ENCODE measurements around the gene MINDY2. TPM values are rescaled to one million over a fixed set of nuclear protein-coding genes. Genes with fewer than 3 reads are reported as not detected.

Gene MINDY2
- total RNA-seq, 1 donor from 2014 or later = 40.5 TPM

DNA sequence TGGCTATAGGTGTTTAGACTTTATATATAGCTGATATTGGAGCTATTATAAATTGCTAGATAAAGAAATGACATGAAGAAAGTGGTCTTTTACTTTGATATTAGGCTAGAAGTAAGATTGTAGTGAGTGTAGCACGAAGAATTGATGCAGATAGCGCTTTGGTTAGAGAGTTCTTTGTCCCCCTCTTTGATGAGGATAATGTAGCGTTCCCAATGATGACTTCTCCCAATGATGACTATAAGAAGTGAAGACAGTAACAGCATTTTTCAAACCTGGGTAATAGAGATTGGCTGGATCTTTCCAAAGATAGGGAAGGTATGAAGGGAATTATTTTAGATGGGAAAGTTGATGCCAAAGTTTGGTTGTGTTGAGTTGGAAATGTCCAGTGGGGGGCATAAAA, 4.3 kb downstream of the MINDY2 start:
- H3K27ac ChIP-seq (replicated peaks) = no peak overlapping the region
- DNase-seq = no peak
- H3K36me3 ChIP-seq = no peaks in the 10 kb centered on the region
- H3K4me1 ChIP-seq = peaks cover 83% of the 10 kb centered on the region
- H3K9me3 ChIP-seq (replicated peaks) = no peaks in the 10 kb centered on the region
- no peaks in the 10 kb centered on the region for H3K27me3 ChIP-seq (ENCODE audit: low read depth)
- intact Hi-C loops (cut with micrococcal nuclease) = no loop called here
- peak overlapping the region; percentile 99 for H3K4me3 ChIP-seq
- TF ChIP-seq, protein P1, sequence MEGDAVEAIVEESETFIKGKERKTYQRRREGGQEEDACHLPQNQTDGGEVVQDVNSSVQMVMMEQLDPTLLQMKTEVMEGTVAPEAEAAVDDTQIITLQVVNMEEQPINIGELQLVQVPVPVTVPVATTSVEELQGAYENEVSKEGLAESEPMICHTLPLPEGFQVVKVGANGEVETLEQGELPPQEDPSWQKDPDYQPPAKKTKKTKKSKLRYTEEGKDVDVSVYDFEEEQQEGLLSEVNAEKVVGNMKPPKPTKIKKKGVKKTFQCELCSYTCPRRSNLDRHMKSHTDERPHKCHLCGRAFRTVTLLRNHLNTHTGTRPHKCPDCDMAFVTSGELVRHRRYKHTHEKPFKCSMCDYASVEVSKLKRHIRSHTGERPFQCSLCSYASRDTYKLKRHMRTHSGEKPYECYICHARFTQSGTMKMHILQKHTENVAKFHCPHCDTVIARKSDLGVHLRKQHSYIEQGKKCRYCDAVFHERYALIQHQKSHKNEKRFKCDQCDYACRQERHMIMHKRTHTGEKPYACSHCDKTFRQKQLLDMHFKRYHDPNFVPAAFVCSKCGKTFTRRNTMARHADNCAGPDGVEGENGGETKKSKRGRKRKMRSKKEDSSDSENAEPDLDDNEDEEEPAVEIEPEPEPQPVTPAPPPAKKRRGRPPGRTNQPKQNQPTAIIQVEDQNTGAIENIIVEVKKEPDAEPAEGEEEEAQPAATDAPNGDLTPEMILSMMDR (IDR thresholded peaks at IDR 0.05; ENCODE audit: borderline replicate concordance) = no peak

DNA sequence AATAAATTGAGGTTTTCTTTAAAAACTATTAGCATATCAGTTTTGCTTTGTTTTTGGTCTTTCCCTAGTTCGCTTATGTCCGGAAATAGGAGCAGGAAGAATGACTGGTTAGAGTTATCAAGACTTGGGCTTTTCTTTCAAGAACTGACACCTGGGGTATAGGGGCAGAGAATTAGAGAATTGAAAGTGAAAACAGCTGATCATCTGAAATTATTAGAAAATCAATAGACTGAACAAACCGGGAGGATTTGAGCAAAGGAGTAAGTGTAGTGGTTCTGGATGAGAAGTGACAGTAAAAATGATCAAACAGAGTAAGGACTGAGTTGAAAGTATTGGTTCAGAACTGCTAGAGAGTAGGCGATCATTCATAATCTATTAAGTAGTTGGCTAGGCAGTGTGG, 6.0 kb downstream of the MINDY2 start:
- TF ChIP-seq, protein P1 (IDR thresholded peaks at IDR 0.05; ENCODE audit: borderline replicate concordance) = no peak
- intact Hi-C loops (cut with micrococcal nuclease) = no loop called here
- no peak overlapping the region for H3K4me3 ChIP-seq
- no peaks in the 10 kb centered on the region for H3K27me3 ChIP-seq (ENCODE audit: low read depth)
- H3K27ac ChIP-seq (replicated peaks) = peak overlapping the region; percentile 27
- H3K9me3 ChIP-seq (replicated peaks) = no peaks in the 10 kb centered on the region
- H3K36me3 ChIP-seq = no peaks in the 10 kb centered on the region
- peaks cover 87% of the 10 kb centered on the region for H3K4me1 ChIP-seq
- no peak for DNase-seq

DNA sequence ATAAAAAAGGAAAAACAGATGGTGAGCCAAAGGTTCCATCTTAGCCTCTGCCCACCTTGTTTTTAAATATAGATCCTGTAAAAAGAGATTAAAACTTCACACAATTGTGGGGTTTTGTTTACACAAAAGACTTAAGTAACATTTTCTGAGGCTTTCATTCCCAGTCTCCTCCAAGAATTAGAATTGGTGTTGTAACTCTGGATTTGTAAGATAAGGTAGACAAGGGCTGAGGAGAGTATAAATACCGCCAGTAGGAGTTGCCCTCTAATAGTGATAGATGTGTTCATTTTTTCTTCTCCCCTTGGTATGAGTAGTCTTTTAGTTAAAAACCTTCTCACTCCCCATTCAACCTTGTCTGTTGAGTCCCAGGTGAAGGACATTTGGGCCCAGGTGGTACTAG, 8.5 kb downstream of the MINDY2 start:
- DNase-seq = no peak
- Histone ChIP-seq H3K4me1 (peaks cover 77% of the 10 kb centered on the region), H3K27me3 (ENCODE audit: low read depth) (no peaks in the 10 kb centered on the region), H3K36me3 (no peaks in the 10 kb centered on the region), H3K4me3 (no peak overlapping the region), H3K9me3 (replicated peaks) (no peaks in the 10 kb centered on the region), H3K27ac (replicated peaks) (no peak overlapping the region)
- intact Hi-C loops (cut with micrococcal nuclease) = no loop called here
- TF ChIP-seq, protein P1 (IDR thresholded peaks at IDR 0.05; ENCODE audit: borderline replicate concordance) = no peak

DNA sequence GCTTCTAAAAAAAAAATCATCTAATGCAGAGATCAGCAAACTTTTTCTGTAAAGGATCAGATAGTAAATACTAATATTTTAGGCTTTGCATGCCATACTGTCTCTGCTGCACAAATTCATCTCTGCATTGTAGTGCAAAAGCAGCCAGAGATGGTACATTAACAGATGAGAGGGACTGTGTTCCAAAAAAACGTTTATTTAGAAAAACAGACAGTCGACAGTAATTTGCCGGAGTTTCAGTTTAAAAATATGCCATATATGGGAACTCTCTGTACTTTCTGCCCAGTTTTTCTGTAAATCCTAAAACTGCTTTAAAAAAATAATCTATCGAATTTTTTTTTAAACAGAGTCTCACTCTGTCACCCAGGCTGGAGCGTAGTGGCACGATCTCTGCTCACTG, 14.3 kb downstream of the MINDY2 start:
- intact Hi-C loops (cut with micrococcal nuclease) = no loop called here
- TF ChIP-seq, protein P1 (IDR thresholded peaks at IDR 0.05; ENCODE audit: borderline replicate concordance) = no peak
- Histone ChIP-seq H3K27ac (replicated peaks) (peak overlapping the region; percentile 31), H3K4me1 (peaks cover 56% of the 10 kb centered on the region), H3K36me3 (peaks cover 10% of the 10 kb centered on the region), H3K4me3 (no peak overlapping the region), H3K9me3 (replicated peaks) (no peaks in the 10 kb centered on the region), H3K27me3 (ENCODE audit: low read depth) (no peaks in the 10 kb centered on the region)
- DNase-seq = no peak

DNA sequence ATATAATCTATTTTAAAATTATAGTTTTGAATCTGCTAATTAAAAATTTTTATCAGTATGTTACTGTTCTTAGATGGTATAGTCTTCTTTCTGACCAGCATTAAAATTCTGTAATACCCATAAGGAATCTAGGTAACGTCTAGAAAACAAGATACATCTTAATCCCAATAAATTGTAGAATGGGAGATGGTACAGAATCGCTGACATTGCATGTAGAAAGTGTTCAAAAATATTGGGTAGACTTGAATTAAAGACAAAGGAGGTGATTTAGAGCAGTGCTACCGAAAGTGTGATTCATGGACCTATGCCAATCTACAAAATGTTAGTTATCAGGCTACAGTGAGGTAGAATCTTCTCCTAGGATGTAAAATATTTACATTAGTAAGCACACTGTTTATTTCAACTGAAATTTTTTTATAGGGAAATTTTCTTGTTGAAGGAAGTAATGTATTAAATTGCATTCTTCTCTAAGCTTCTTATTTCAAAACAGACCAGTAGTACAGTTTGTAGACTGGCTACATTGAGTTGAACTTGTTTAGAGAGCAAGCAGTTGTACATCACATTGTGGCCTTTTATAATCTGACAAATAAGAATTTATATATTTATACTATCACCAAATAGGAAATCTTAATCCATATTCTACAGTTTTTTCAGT, 17.1 kb downstream of the MINDY2 start:
- no peak for DNase-seq
- H3K4me1 ChIP-seq = peaks cover 32% of the 10 kb centered on the region
- TF ChIP-seq, protein P1 (IDR thresholded peaks at IDR 0.05; ENCODE audit: borderline replicate concordance) = no peak
- H3K4me3 ChIP-seq = no peak overlapping the region
- H3K27ac ChIP-seq (replicated peaks) = no peak overlapping the region
- intact Hi-C loops (cut with micrococcal nuclease) = no loop called here
- no peaks in the 10 kb centered on the region for H3K27me3 ChIP-seq (ENCODE audit: low read depth)
- peaks cover 20% of the 10 kb centered on the region for H3K36me3 ChIP-seq
- H3K9me3 ChIP-seq (replicated peaks) = no peaks in the 10 kb centered on the region
